Measurements from ENCODE around the gene SAMD15.

Gene SAMD15

GRCh38 chr14:77339407-77339806 lies 37.8 kb upstream of the SAMD15 start:
- no peaks in the 10 kb centered on the region for H3K9me3 ChIP-seq (ENCODE audit: control insufficient read depth, insufficient read depth, low read depth, low read length)
- ChIA-PET POLR2A (no interaction called here), CTCF (interaction anchor here (0.6 kb wide), 1 partner anchor 186 kb away, joined by 4 read pairs; no protein-coding TSS in a partner anchor)
- peaks cover 19% of the 10 kb centered on the region for H3K4me1 ChIP-seq (ENCODE audit: control insufficient read depth, insufficient read depth, low read length)
- no peak overlapping the region for H3K4me3 ChIP-seq (ENCODE audit: low read depth, low read length)
- no peak for TF ChIP-seq ZFHX2 (tag by site-specific recombination; conservative IDR thresholded peaks at IDR 0.05)
- TF ChIP-seq ZNF629 (tag by site-specific recombination; IDR thresholded peaks at IDR 0.05) = no peak
- TF ChIP-seq REST (tag by site-specific recombination; IDR thresholded peaks at IDR 0.05) = no peak
- TF ChIP-seq SP7 (tag by site-specific recombination; IDR thresholded peaks at IDR 0.05) = no peak
- no peak for TF ChIP-seq ZNF843 (tag by site-specific recombination; IDR thresholded peaks at IDR 0.05)
- TF ChIP-seq BCL6B (tag by site-specific recombination; IDR thresholded peaks at IDR 0.05) = no peak
- TF ChIP-seq EGR2 (tag by site-specific recombination; IDR thresholded peaks at IDR 0.05; ENCODE audit: low read depth) = no peak
- no peak for TF ChIP-seq SP2 (tag by site-specific recombination; IDR thresholded peaks at IDR 0.05)
- no peak for TF ChIP-seq MYNN (tag by site-specific recombination; IDR thresholded peaks at IDR 0.05; ENCODE audit: borderline replicate concordance)
- TF ChIP-seq ZSCAN4 (tag by site-specific recombination; IDR thresholded peaks at IDR 0.05) = no peak
- TF ChIP-seq ZNF26 (tag by site-specific recombination; IDR thresholded peaks at IDR 0.05) = no peak
- TF ChIP-seq ZNF248 (tag by site-specific recombination; IDR thresholded peaks at IDR 0.05) = no peak
- TF ChIP-seq ZSCAN16 (tag by site-specific recombination; IDR thresholded peaks at IDR 0.05) = no peak
- TF ChIP-seq ZFP41 (tag by site-specific recombination; IDR thresholded peaks at IDR 0.05; ENCODE audit: borderline replicate concordance) = no peak
- TF ChIP-seq ZNF423 (tag by site-specific recombination; IDR thresholded peaks at IDR 0.05) = no peak
- H3K27ac ChIP-seq (ENCODE audit: extremely low read depth, low read depth, low read length) = no peak overlapping the region
- H3K36me3 ChIP-seq (ENCODE audit: control insufficient read depth in 2 of 2, insufficient read depth in 1 of 2, low read length in 2 of 2) = peaks cover 0 to 30% of the 10 kb centered on the region in 2 experiments; a peak in 1 of 3 replicates

GRCh38 chr14:77340389-77340788 lies 36.8 kb upstream of the SAMD15 start:
- ChIA-PET CTCF (no interaction called here), POLR2A (interaction anchor here (1.0 kb wide), 1 partner anchor 9 kb away, joined by 4 read pairs; no protein-coding TSS in a partner anchor)
- no peaks in the 10 kb centered on the region for H3K9me3 ChIP-seq (ENCODE audit: control insufficient read depth, insufficient read depth, low read depth, low read length)
- H3K36me3 ChIP-seq (ENCODE audit: control insufficient read depth in 2 of 2, insufficient read depth in 1 of 2, low read length in 2 of 2) = peaks cover 0 to 30% of the 10 kb centered on the region in 2 experiments; a peak in 1 of 3 replicates
- no peak for TF ChIP-seq MYNN (tag by site-specific recombination; IDR thresholded peaks at IDR 0.05; ENCODE audit: borderline replicate concordance)
- TF ChIP-seq ZNF18 (tag by site-specific recombination; IDR thresholded peaks at IDR 0.05) = no peak
- TF ChIP-seq ZFP37 (tag by site-specific recombination; IDR thresholded peaks at IDR 0.05) = no peak
- TF ChIP-seq ZNF354C (tag by site-specific recombination; IDR thresholded peaks at IDR 0.05; ENCODE audit: borderline replicate concordance, low read depth) = no peak
- TF ChIP-seq REPIN1 (tag by site-specific recombination; IDR thresholded peaks at IDR 0.05; ENCODE audit: low read depth) = no peak
- no peak overlapping the region for H3K27ac ChIP-seq (ENCODE audit: extremely low read depth, low read depth, low read length)
- no peak overlapping the region for H3K4me3 ChIP-seq (ENCODE audit: low read depth, low read length)
- H3K4me1 ChIP-seq (ENCODE audit: control insufficient read depth, insufficient read depth, low read length) = peaks cover 19% of the 10 kb centered on the region

Data from HEK293 (cell line).